H9 (cell line): ENCODE data around the gene MAPKAPK3. TPM values are rescaled to one million over a fixed set of nuclear protein-coding genes. Genes with fewer than 3 reads are reported as not detected.

ENCODE experiments used
- DNase-seq: peaks from one replicate; pipeline ENCODE4 v3.0.0-alpha.2; 2017
- H2AFZ ChIP-seq: one replicate; pipeline ENCODE4 v1.6.1; 2013; ENCODE audit warnings: mild to moderate bottlenecking, low read length, control low read depth, moderate library complexity
- H2AK5ac ChIP-seq: 2 replicates; pipeline ENCODE4 v1.6.1; 2013; ENCODE audit warnings: low read length, control low read depth, mixed read lengths; ENCODE audit not compliant: insufficient read length
- H2BK120ac ChIP-seq: one replicate; pipeline ENCODE4 v1.6.1; 2013; ENCODE audit warnings: low read depth, mild to moderate bottlenecking, low read length, control low read depth, inconsistent platforms; ENCODE audit not compliant: poor library complexity, severe bottlenecking
- H2BK12ac ChIP-seq: 2 replicates; pipeline ENCODE4 v1.6.1; 2013; ENCODE audit warnings: low read length, control low read depth, mixed read lengths, low read depth; ENCODE audit not compliant: insufficient read length
- H2BK15ac ChIP-seq: 2 replicates; pipeline ENCODE4 v1.6.1; 2013; ENCODE audit warnings: low read depth, low read length, control low read depth
- H2BK20ac ChIP-seq: one replicate; pipeline ENCODE4 v1.6.1; 2013; ENCODE audit warnings: low read depth, mild to moderate bottlenecking, low read length, control low read depth, inconsistent platforms; ENCODE audit not compliant: poor library complexity, severe bottlenecking
- H2BK5ac ChIP-seq: 2 replicates; pipeline ENCODE4 v1.6.1; 2013; ENCODE audit warnings: low read length, control low read depth, mixed read lengths; ENCODE audit not compliant: insufficient read length
- H3K14ac ChIP-seq: 2 replicates; pipeline ENCODE4 v1.6.1; 2013; ENCODE audit warnings: low read length, control low read depth; ENCODE audit not compliant: insufficient read depth
- H3K18ac ChIP-seq: 2 replicates; pipeline ENCODE4 v1.6.1; 2013; ENCODE audit warnings: low read depth, mild to moderate bottlenecking, mixed read lengths, low read length, control low read depth; ENCODE audit not compliant: insufficient read length
- H3K23ac ChIP-seq: 2 replicates; pipeline ENCODE4 v1.6.1; 2013; ENCODE audit warnings: low read length, control low read depth, mixed read lengths, low read depth; ENCODE audit not compliant: insufficient read length
- H3K23me2 ChIP-seq: 2 replicates; pipeline ENCODE4 v1.6.1; 2013; ENCODE audit warnings: low read depth, mild to moderate bottlenecking, mixed read lengths, low read length, control low read depth; ENCODE audit not compliant: insufficient read length, poor library complexity, severe bottlenecking
- H3K27ac ChIP-seq: 2 replicates; pipeline ENCODE4 v1.5.1; 2013; ENCODE audit warnings: low read length, control low read depth, mixed read lengths, low read depth; ENCODE audit not compliant: insufficient read length
- H3K27me3 ChIP-seq: 2 replicates; pipeline ENCODE4 v1.6.1; 2013; ENCODE audit warnings: low read length, control low read depth, inconsistent platforms; ENCODE audit not compliant: insufficient read depth
- H3K4ac ChIP-seq: 2 replicates; pipeline ENCODE4 v1.6.1; 2013; ENCODE audit warnings: low read depth, mild to moderate bottlenecking, control low read depth, inconsistent platforms, low read length, moderate library complexity
- H3K4me1 ChIP-seq: 2 replicates; pipeline ENCODE4 v1.6.1; 2013; ENCODE audit warnings: low read length, control low read depth, inconsistent platforms; ENCODE audit not compliant: insufficient read depth
- H3K4me2 ChIP-seq: 2 replicates; pipeline ENCODE4 v1.6.1; 2013; ENCODE audit warnings: low read length, control low read depth, mixed read lengths; ENCODE audit not compliant: insufficient read length, insufficient read depth
- H3K56ac ChIP-seq: 2 replicates; pipeline ENCODE4 v1.6.1; 2013; ENCODE audit warnings: low read depth, mild to moderate bottlenecking, mixed read lengths, low read length, control low read depth; ENCODE audit not compliant: insufficient read length
- H3K79me1 ChIP-seq: 2 replicates; pipeline ENCODE4 v1.6.1; 2013; ENCODE audit warnings: low read depth, mild to moderate bottlenecking, moderate library complexity, low read length, control low read depth, inconsistent platforms; ENCODE audit not compliant: insufficient read depth, poor library complexity, severe bottlenecking
- H3K79me2 ChIP-seq: 2 replicates; pipeline ENCODE4 v1.6.1; 2013; ENCODE audit warnings: low read length, control low read depth, inconsistent platforms; ENCODE audit not compliant: insufficient read depth
- H3K9ac ChIP-seq: 2 replicates; pipeline ENCODE4 v1.6.1; 2013; ENCODE audit warnings: low read length, control low read depth, mixed read lengths; ENCODE audit not compliant: insufficient read length; ENCODE audit errors: extremely low read depth
- H3K9me3 ChIP-seq: one replicate; pipeline ENCODE4 v1.6.1; 2013; ENCODE audit warnings: low read depth, low read length, inconsistent platforms; ENCODE audit not compliant: control insufficient read depth
- H3T11ph ChIP-seq: one replicate; pipeline ENCODE4 v1.6.1; 2013; ENCODE audit warnings: mild to moderate bottlenecking, low read length, control low read depth, inconsistent platforms
- H4K20me1 ChIP-seq: one replicate; pipeline ENCODE4 v1.6.1; 2013; ENCODE audit not compliant: control insufficient read depth, insufficient read length, insufficient read depth
- H4K5ac ChIP-seq: 2 replicates; pipeline ENCODE4 v1.6.1; 2013; ENCODE audit warnings: low read depth, mild to moderate bottlenecking, mixed read lengths, low read length, control low read depth; ENCODE audit not compliant: insufficient read length
- H4K8ac ChIP-seq: replicated peaks from 2 replicates; pipeline ENCODE4 v1.6.1; 2013; ENCODE audit warnings: low read length, control low read depth, mixed read lengths, low read depth; ENCODE audit not compliant: insufficient read length
- H4K91ac ChIP-seq: 2 replicates; pipeline ENCODE4 v1.6.1; 2013; ENCODE audit warnings: low read depth, mild to moderate bottlenecking, moderate library complexity, mixed read lengths, low read length, control low read depth; ENCODE audit not compliant: insufficient read length
- H3K27ac Mint-ChIP-seq, 3 experiments: 2 replicates in 2 of 3; 3 replicates in 1 of 3; pipeline ENCODE4 v1.8.0; 2020 to 2021; ENCODE audit warnings: mixed read lengths in 3 of 3, mild to moderate bottlenecking in 1 of 3, moderate library complexity in 1 of 3
- H3K27me3 Mint-ChIP-seq: 2 replicates; pipeline ENCODE4 v1.8.0; 2021; ENCODE audit warnings: low read depth, mild to moderate bottlenecking, moderate library complexity, mixed read lengths
- H3K36me3 Mint-ChIP-seq, 3 experiments: 2 replicates in 2 of 3; 3 replicates in 1 of 3; pipeline ENCODE4 v1.8.0; 2020 to 2021; ENCODE audit warnings: low read depth in 3 of 3, mixed read lengths in 3 of 3; ENCODE audit not compliant: insufficient read depth in 1 of 3
- H3K4me1 Mint-ChIP-seq, 2 experiments: 2 replicates each; pipeline ENCODE4 v1.8.0; 2020; ENCODE audit warnings: mixed read lengths in 2 of 2
- H3K4me3 Mint-ChIP-seq, 2 experiments: 2 replicates in 1 of 2; 3 replicates in 1 of 2; pipeline ENCODE4 v1.8.0; 2020 to 2021; ENCODE audit warnings: mild to moderate bottlenecking in 2 of 2, mixed read lengths in 2 of 2, moderate library complexity in 1 of 2
- H3K9me3 Mint-ChIP-seq, 2 experiments: 2 replicates in 1 of 2; 3 replicates in 1 of 2; pipeline ENCODE4 v1.8.0; 2020; ENCODE audit warnings: mild to moderate bottlenecking in 2 of 2, mixed read lengths in 2 of 2, moderate library complexity in 1 of 2
- CTCF ChIP-seq: fragments of 200-600 bp; sonication (generic); conservative IDR thresholded peaks from 3 replicates; pipeline ENCODE4 v1.8.0; 2021; ENCODE audit warnings: antibody characterized with exemption, mild to moderate bottlenecking
- WGBS: extraction: QIAGEN DNeasy Blood & Tissue Kit; methylation state at CpG from one replicate; pipeline ENCODE4 v1.1.7; 2013; ENCODE audit warnings: missing lambda C conversion rate, low lambda C conversion rate, mixed read lengths; ENCODE audit not compliant: insufficient read length; ENCODE audit errors: extremely low coverage; 5-methylcytosine and 5-hydroxymethylcytosine counted together
- total RNA-seq: library from RNA; stranded (reverse); gene quantifications from 2 replicates; pipeline ENCODE4 v1.2.1, GENCODE V29; 2021

Gene MAPKAPK3
- total RNA-seq, 1 experiment from 2014 or later = 57.9 TPM

DNA sequence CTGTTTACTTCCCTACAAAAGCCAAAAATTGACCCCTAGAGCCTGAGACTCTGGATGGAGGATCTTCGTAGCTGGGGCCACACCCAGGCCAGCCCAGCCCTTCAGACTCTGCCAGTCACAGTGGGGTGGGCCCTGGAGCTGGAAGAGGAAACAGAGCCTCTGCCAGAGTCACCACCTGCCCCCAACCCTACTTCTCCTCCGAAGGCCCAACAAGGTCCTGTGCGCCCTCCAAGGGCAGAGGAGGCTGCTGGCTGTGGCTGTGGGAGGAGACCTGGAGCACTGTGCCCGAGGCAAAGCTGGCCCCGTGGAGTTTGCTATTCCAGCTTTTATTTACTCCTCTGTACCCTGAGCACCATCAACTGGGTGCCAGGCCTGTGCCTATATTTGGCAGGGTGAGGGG lies 24.4 kb upstream of the MAPKAPK3 start:
- Histone ChIP-seq H2BK5ac (no peak overlapping the region), H3K23me2 (no peaks in the 10 kb centered on the region), H3K27me3 (no peaks in the 10 kb centered on the region), H2BK20ac (no peak overlapping the region), H4K5ac (no peak overlapping the region), H3K14ac (no peak overlapping the region), H3K4me1 (no peaks in the 10 kb centered on the region), H3K56ac (no peak overlapping the region), H3K23ac (no peak overlapping the region), H4K20me1 (no peaks in the 10 kb centered on the region), H3K79me2 (no peaks in the 10 kb centered on the region), H4K8ac (no peak overlapping the region), H3K27ac (no peak overlapping the region), H3K9me3 (no peaks in the 10 kb centered on the region), H3K18ac (no peak overlapping the region), H4K91ac (no peak overlapping the region), H3K79me1 (no peaks in the 10 kb centered on the region), H3K4me2 (no peak overlapping the region), H2BK120ac (no peak overlapping the region), H3T11ph (no peak overlapping the region), H3K4ac (no peak overlapping the region), H2AFZ (no peak overlapping the region), H2BK12ac (no peak overlapping the region), H3K9ac (no peak overlapping the region), H2AK5ac (no peak overlapping the region), H2BK15ac (no peak overlapping the region)
- TF ChIP-seq CTCF = no peak
- no peaks in the 10 kb centered on the region for H3K9me3 Mint-ChIP-seq
- no peaks in the 10 kb centered on the region for H3K36me3 Mint-ChIP-seq
- WGBS = no CpG with 5 or more reads among the region's 5 CpGs
- no peak overlapping the region for H3K4me3 Mint-ChIP-seq
- DNase-seq = no peak
- H3K4me1 Mint-ChIP-seq = peaks cover 0 to 3% of the 10 kb centered on the region in 2 experiments; a peak in 1 of 4 replicates
- H3K27me3 Mint-ChIP-seq = peaks cover 23% of the 10 kb centered on the region
- no peak overlapping the region for H3K27ac Mint-ChIP-seq
